Adipose tissue (tissue), 3 donors: Measurements from ENCODE around the gene PRC1. TPM values are rescaled to one million over a fixed set of nuclear protein-coding genes. Genes with fewer than 3 reads are reported as not detected.

Source experiments
- H3K27ac ChIP-seq: one replicate; pipeline ENCODE4 v1.5.1; 2013; ENCODE audit warnings: low read depth, low read length
- WGBS, 3 donors: extraction: QIAGEN DNeasy Blood & Tissue Kit; methylation state at CpG; one replicate each; pipeline ENCODE4 v1.1.7; 2013; 5-methylcytosine and 5-hydroxymethylcytosine counted together
- polyA plus RNA-seq, 3 donors: library from polyadenylated mRNA; stranded (reverse); fragments of 200-250 nt; gene quantifications; one replicate each; pipeline ENCODE4 v1.2.3, GENCODE V29; 2013
- donor health status: healthy with polysubstance abuse.
- donor health status: Bipolar disorder and iron deficiency.
- donor health status: healthy.

PRC1 gene
- polyA plus RNA-seq, 3 donors = 2.1 to 4.2 (median 3.8) TPM

DNA sequence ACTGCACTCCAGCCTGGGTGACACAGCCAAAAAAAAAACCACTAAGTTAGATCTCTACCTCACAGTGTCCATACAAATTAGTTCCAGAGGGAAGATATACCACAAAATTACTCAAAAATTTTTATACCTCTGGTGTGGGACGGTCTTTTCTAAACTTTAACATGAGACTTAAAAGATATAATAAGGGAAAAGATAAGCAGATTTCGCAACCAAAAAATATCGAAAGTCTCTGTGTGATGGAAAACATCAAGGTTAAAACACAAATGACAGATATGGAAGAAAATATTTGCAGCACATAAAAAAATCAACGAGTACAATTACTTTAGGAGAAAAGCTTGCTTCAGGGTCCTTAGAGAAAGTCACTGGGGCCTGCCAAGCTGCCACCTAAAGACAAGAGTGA lies 72.4 kb downstream of the PRC1 start:
- WGBS, 3 donors = 56 to 89% (median 84%) methylated on average over 4 of the region's 4 CpGs
- H3K27ac ChIP-seq = no peak overlapping the region

DNA sequence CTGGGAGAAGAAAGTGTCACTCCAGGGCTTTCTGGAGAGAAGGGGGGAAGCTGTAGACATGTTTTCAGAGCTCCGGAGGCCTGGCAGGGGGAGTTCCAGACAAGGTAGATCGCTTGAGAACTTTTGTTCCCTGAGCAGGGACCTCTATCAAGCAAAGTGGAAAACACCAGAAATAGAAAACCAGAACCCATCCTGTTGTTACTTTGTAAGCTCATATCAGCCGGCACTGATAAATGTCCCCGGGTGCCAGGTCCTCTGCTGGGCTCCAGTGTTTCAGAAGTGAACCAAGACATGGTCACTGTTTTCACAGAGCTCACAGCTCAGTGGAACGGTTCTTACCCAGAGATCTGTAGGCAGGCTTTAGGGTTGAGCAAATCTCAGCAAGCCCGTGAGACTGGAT lies 75.5 kb downstream of the PRC1 start:
- 88 to 94% (median 93%) methylated on average over 6 of the region's 6 CpGs for WGBS, 3 donors
- H3K27ac ChIP-seq = no peak overlapping the region

DNA sequence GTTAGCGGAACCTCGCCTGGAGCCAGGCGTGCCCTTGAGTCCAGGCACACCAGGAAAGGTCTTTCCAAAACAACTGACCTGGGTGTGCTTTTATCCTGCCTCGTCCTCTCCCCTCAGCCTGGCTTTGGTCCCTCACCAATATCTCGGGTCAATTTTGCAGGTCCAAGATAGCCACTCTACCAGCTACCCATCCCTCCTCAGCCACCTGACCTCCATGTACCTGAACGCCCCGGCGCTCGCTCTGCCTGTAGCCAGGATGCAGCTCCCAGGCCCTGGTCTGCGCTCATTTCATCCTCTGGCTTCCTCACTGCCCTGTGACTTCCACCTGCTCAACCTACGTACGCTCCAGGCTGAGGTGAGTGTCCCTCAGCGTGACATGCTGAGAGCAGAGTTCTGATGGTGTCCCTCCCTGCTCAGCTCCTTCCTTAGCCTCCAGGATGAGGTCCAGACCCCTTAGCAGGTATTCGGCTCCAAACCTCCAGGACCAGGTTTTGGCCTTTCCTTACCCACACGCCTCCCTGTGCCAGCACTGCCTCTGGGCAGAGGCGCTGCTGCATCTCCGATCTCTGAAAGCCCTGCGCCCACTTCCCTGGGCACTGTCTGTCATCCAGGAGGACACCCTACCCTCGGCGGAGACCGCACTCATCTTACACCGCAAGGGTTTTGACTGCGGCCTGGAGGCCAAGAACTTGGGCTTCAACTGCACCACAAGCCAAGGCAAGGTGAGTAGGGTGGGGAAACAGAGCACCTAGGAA lies 76.1 kb downstream of the PRC1 start:
- H3K27ac ChIP-seq = no peak overlapping the region
- WGBS, 3 donors = 93 to 97% (median 97%) methylated on average over 23 of the region's 23 CpGs

- WGBS, 3 donors = 93 to 96% (median 94%) methylated on average over 12 of the region's 12 CpGs
- no peak overlapping the region for H3K27ac ChIP-seq
Measured at GRCh38 chr15:90917569-90917968, 76.8 kb downstream of the PRC1 start.

DNA sequence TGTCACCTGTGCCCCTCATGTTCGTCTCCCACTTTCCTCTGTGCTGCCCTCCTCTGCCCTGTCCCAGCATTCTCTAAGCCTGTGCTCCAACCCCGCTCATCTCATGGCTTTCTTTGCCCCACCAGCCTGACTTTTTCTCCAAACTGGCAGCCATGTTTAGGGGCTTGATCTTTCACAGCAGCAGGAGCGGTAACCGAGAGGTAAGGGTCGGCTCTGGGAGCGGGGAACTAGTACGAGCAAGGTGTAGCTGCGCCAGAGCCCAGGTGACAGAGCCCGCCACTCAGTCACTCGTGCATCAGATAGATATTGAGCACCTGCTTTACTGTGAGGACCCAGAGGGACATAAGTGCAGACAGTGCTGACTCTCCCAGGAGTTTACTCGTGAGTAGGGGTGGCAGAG lies 77.9 kb downstream of the PRC1 start:
- 78 to 90% (median 79%) methylated on average over 11 of the region's 11 CpGs for WGBS, 3 donors
- H3K27ac ChIP-seq = no peak overlapping the region

Other genes with a start within 250 kb of the PRC1 start
- gene FURIN, start 125.9 kb downstream of the PRC1 start, polyA plus RNA-seq = 10 to 100 TPM; 57.0 to 93.0 (median 87.1) TPM
- gene FES, start 110.0 kb downstream of the PRC1 start, polyA plus RNA-seq = 10 to 100 TPM; 10.4 to 49.3 (median 42.4) TPM
- 10 to 100 TPM; 49.5 to 68.3 (median 50.2) TPM for gene MAN2A2, start 91.2 kb downstream of the PRC1 start, polyA plus RNA-seq
- 10 to 100 TPM; 13.2 to 22.2 (median 20.5) TPM for gene HDDC3, start 62.0 kb downstream of the PRC1 start, polyA plus RNA-seq
- gene UNC45A, start 59.2 kb downstream of the PRC1 start, polyA plus RNA-seq = 10 to 100 TPM; 35.3 to 50.6 (median 41.7) TPM
- gene RCCD1, start 39.7 kb downstream of the PRC1 start, polyA plus RNA-seq = 1 to 10 TPM; 4.8 to 7.9 (median 6.2) TPM
- gene VPS33B, start 28.1 kb upstream of the PRC1 start, polyA plus RNA-seq = 1 to 10 TPM; 5.7 to 9.0 (median 8.3) TPM
- gene SV2B, start 105.7 kb upstream of the PRC1 start, polyA plus RNA-seq = 1 to 10 TPM in 2 of 3 donors, under 1 TPM in 1; 0.56 to 2.1 (median 2.0) TPM